Neuron (in vitro differentiated cells): ENCODE data around the gene CRK.

Source experiments
- H2AFZ ChIP-seq: one replicate; pipeline ENCODE4 v1.6.1; 2013; ENCODE audit warnings: low read depth, mild to moderate bottlenecking, inconsistent platforms, low read length, moderate library complexity
- H3K27me3 ChIP-seq: one replicate; pipeline ENCODE4 v1.6.1; 2013; ENCODE audit warnings: low read length; ENCODE audit not compliant: insufficient read depth
- H3K36me3 ChIP-seq: one replicate; pipeline ENCODE4 v1.6.1; 2013; ENCODE audit warnings: low read length; ENCODE audit not compliant: insufficient read depth
- H3K4me1 ChIP-seq: one replicate; pipeline ENCODE4 v1.6.1; 2013; ENCODE audit warnings: low read length; ENCODE audit not compliant: insufficient read depth
- H3K4me3 ChIP-seq: 2 replicates; pipeline ENCODE4 v1.5.1; 2013; ENCODE audit warnings: mild to moderate bottlenecking, low read length, moderate library complexity
- H3K9me3 ChIP-seq: one replicate; pipeline ENCODE4 v1.6.1; 2013; ENCODE audit warnings: low read length

Gene CRK

DNA sequence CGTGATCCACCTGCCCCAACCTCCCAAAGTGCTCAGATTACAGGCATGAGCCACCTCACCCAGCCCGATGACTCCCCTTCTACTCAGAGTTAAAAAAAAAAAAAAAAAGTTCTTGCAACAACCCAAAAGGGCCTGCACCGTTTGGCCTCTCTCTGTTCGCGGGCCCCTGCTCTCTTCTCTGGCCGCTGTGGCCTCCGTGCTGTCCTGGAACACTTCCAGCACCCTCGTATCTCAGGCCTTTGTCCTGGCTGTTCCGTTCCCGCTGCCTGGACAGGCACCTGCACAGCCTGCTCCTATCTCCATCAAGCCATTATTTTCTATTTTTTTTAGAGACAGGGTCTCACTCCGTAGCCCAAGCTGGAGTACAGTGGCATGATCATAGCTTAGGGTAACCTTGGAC lies 25.7 kb upstream of the CRK start:
- H3K27me3 ChIP-seq = no peaks in the 10 kb centered on the region
- H2AFZ ChIP-seq = no peak overlapping the region
- H3K4me3 ChIP-seq = no peak overlapping the region
- H3K36me3 ChIP-seq = peaks cover 28% of the 10 kb centered on the region
- H3K4me1 ChIP-seq = no peaks in the 10 kb centered on the region
- no peaks in the 10 kb centered on the region for H3K9me3 ChIP-seq

DNA sequence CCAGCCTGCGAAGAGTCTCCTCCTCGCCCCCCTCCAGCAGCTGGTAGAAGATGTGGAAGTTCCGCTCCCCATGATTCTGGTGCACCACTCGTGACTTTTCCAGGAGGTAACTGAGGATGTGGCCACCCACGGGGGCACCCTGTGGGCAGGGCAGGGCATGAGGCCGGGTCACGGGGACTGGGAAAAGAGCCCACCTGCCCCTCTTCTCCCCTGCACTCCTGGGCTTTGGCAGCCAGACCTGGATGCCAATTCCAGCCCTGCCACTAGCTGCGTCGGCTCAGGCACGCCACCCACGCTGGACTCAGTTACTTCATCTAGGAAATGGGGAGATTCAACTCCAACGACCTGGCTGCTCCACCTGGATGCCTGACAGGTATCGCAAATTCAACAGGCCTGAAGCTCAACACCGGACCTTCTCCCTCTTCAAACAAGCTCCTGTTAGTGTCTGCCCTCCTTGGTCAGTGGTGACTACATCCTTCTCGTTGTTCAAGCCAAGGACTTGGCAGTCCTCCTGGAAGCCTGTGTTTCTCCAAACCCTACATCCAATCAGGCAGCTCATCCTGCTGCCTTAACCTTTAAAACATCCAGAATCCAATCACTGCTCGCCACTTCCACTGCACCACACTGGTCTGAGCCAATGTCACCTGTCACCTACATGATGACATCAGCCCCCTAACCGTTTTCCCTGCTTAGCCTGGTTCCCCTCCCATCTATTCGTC lies 24.9 kb upstream of the CRK start:
- no peak overlapping the region for H2AFZ ChIP-seq
- no peaks in the 10 kb centered on the region for H3K4me1 ChIP-seq
- no peaks in the 10 kb centered on the region for H3K9me3 ChIP-seq
- H3K36me3 ChIP-seq = peaks cover 28% of the 10 kb centered on the region
- no peak overlapping the region for H3K4me3 ChIP-seq
- no peaks in the 10 kb centered on the region for H3K27me3 ChIP-seq

GRCh38 chr17:1478418-1478817 lies 22.4 kb upstream of the CRK start:
- no peaks in the 10 kb centered on the region for H3K9me3 ChIP-seq
- H3K4me3 ChIP-seq = no peak overlapping the region
- H2AFZ ChIP-seq = no peak overlapping the region
- H3K36me3 ChIP-seq = peaks cover 28% of the 10 kb centered on the region
- no peaks in the 10 kb centered on the region for H3K27me3 ChIP-seq
- no peaks in the 10 kb centered on the region for H3K4me1 ChIP-seq

DNA sequence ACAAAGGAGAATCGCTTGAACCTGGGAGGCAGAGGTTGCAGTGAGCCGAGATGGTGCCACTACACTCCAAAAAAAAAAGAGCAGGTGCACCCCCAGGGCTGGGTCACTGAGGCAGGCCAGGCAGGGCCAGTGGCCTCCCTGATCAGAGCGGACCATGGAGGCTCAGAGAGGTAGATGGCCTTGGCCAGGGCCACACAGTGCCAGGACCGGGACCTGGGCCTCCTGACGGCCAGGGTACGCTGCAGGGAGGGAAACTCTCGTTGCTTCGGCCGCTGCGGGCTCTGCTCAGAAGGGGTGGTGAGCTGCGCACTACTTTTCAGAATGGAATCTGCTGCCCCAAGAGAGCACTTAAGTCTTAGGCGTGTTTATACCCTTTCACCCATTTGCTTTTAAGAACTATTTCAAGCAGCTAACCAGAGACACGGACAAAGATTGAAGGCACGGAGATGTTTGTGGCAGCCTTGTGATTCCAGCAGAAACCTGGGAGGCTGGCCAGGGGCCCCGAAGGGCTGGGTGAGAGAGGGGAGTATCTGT lies 19.4 kb upstream of the CRK start:
- H2AFZ ChIP-seq = no peak overlapping the region
- H3K27me3 ChIP-seq = no peaks in the 10 kb centered on the region
- H3K36me3 ChIP-seq = peaks cover 20% of the 10 kb centered on the region
- no peak overlapping the region for H3K4me3 ChIP-seq
- H3K9me3 ChIP-seq = no peaks in the 10 kb centered on the region
- H3K4me1 ChIP-seq = no peaks in the 10 kb centered on the region

GRCh38 chr17:1474402-1475189 lies 18.6 kb upstream of the CRK start:
- H3K9me3 ChIP-seq = no peaks in the 10 kb centered on the region
- H2AFZ ChIP-seq = no peak overlapping the region
- H3K4me1 ChIP-seq = no peaks in the 10 kb centered on the region
- H3K27me3 ChIP-seq = no peaks in the 10 kb centered on the region
- peaks cover 25% of the 10 kb centered on the region for H3K36me3 ChIP-seq
- H3K4me3 ChIP-seq = no peak overlapping the region

DNA sequence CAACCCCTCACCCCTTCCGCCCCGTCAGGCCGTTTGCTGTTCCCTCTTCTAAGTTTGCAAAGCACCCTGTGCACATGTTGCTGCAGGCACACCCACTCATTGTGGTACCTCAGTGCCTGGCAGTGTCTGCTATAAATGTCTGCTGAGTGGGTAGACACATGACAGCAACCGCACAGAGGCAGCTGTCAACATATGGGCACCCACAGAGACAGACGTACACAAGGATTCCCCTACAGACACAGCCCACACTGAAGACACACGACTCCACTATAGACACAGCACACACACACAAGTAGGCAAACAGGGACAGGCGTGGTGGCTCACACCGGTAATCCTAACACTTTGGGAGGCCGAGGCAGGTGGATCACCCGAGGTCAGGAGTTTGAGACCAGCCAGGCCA lies 17.8 kb upstream of the CRK start:
- Histone ChIP-seq H3K27me3 (no peaks in the 10 kb centered on the region), H3K4me3 (no peak overlapping the region), H3K4me1 (no peaks in the 10 kb centered on the region), H3K9me3 (no peaks in the 10 kb centered on the region), H2AFZ (no peak overlapping the region), H3K36me3 (peaks cover 27% of the 10 kb centered on the region)

GRCh38 chr17:1473170-1473569 lies 17.1 kb upstream of the CRK start:
- Histone ChIP-seq H3K36me3 (peaks cover 25% of the 10 kb centered on the region), H3K4me3 (no peak overlapping the region), H2AFZ (no peak overlapping the region), H3K9me3 (no peaks in the 10 kb centered on the region), H3K27me3 (no peaks in the 10 kb centered on the region), H3K4me1 (no peaks in the 10 kb centered on the region)

DNA sequence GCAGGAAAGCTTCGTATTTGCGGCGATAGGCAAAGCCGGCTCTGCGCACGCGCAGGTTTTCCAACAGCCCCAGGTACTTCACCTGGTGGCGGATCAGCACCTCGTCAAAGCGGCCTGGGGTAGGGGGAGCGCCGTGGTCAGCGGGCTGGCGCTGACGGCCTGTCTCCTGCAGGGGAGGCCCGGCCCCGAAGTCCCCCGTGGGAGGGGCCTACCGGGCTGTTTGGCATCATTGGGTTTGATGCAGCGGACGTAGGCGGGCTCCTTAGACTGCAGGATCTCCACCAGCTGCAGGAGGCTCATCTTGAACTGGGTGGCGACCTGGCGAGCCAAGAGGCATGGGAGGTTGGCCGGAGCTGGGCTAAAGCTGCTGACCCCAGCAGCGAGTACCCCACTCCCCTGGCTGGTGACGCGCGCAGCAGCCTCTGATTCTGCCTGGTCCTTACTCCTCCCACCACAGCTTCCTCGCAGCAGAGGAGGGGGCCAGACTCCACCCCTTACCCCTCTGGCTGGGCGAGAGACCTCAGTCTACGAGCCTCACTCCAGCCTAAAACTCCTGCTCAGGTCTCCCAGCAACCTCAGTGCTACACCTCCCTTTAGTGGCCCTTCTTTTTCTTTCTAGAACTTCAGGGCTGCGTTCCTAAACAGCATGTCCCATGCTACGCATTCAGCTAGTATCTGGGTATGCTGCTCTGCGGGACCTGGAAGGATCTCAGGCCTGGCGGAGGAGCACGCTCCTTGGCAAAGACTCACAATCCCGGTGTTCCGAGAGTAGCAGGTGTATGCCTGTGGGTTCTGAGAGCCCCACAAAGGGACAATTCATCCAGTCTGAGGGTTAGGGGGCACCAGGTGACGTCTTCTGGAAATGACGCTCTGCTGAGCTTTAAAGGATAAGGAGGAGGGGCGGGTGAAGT lies 16.1 kb upstream of the CRK start:
- H2AFZ ChIP-seq = no peak overlapping the region

DNA sequence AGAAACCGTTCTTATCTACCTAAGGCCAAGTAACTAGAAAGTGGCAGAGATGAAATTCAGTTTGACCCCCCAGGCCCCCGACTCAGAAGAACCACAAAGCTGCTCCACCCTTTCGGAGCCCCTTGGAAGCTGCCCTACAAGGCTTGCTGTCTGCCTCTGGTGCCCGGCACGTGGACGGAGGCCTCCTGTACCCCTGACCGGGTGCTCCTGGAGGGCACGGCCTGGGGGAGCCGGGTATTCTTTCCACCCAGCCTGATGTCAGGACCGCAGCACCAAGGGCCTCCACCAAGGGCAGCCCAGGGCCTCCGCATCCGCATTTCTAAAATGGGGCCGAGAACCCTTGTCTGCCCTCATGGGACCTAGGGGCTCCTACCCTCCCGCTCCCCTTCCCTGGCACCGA lies 15.5 kb upstream of the CRK start:
- Histone ChIP-seq H3K4me1 (no peaks in the 10 kb centered on the region), H3K4me3 (no peak overlapping the region), H3K36me3 (peaks cover 20% of the 10 kb centered on the region), H3K9me3 (no peaks in the 10 kb centered on the region), H3K27me3 (no peaks in the 10 kb centered on the region), H2AFZ (no peak overlapping the region)

More for the DNA sequence above, 16.1 kb upstream of the CRK start:
- Histone ChIP-seq H3K9me3 (no peaks in the 10 kb centered on the region), H3K36me3 (peaks cover 21% of the 10 kb centered on the region), H3K4me1 (no peaks in the 10 kb centered on the region), H3K4me3 (no peak overlapping the region), H3K27me3 (no peaks in the 10 kb centered on the region)

DNA sequence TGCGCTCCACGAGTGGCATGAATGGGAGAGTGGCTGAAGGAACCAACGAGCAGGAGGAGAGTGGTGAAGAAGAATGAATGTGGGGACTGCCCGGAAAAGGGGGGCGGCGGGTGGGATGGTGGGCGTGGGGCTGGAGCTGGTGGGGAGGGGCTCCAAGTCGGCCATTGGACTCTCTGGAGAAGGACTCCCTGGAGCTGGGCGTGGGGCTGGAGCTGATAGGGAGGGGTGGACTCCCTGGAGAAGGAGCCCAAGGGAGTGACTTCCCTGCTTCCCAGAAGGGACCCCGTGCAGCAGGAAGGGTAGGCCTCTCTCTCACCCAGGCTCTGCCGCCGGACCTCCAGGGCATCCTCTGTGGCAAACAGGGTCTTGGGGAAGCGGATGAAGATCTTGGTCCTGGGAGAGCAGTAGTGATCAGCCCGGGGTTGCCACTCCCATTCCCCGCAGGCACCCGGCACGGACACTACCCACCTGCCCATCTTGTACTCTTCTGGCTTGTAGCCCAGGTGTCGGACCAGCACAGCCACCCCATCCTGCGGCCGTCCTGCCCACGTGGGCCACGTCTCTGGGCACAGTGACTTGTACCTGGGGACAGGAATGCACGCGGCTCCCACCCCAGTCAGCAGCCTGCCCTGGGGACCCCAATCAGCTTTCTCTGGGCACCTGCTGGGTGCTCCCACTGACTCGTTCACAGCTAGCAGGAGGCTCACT lies 14.9 kb upstream of the CRK start:
- Histone ChIP-seq H3K27me3 (no peaks in the 10 kb centered on the region), H3K36me3 (peaks cover 23% of the 10 kb centered on the region), H3K4me1 (no peaks in the 10 kb centered on the region), H3K4me3 (no peak overlapping the region), H2AFZ (no peak overlapping the region), H3K9me3 (no peaks in the 10 kb centered on the region)

- Histone ChIP-seq H3K4me3 (no peak overlapping the region), H3K4me1 (no peaks in the 10 kb centered on the region), H3K36me3 (peaks cover 25% of the 10 kb centered on the region), H3K9me3 (no peaks in the 10 kb centered on the region), H3K27me3 (no peaks in the 10 kb centered on the region), H2AFZ (no peak overlapping the region)
These were observed 14.2 kb upstream of the CRK start for GRCh38 chr17:1470071-1470754.

DNA sequence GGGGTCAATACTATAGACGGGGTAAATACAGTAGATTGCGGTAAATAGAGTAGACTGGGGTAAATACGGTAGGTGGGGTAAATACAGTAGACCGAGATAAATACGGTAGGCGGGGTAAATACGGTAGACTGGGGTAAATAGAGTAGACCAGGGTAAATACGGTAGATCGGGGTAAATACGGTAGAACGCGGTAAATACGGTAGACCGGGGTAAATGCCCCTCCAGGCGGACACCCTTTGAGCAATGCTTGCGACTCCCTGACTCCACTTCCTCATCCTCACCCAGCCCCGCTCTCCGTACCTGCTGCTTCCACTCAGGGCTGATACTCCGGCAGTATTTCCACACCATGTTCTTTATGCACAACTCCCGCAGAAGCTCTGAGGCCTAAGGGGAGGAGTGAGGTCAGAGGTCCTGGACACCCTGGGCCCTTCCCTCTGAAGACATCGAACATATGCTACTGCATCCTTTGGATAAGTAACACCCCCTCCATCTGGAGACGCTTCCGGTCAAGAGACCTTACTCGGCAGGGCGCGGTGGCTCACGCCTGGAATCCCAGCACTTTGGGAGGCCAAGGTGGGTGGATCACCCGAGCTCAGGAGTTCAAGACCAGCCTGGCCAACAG lies 13.3 kb upstream of the CRK start:
- Histone ChIP-seq H3K4me3 (no peak overlapping the region), H2AFZ (no peak overlapping the region), H3K4me1 (no peaks in the 10 kb centered on the region), H3K36me3 (peaks cover 25% of the 10 kb centered on the region), H3K9me3 (no peaks in the 10 kb centered on the region), H3K27me3 (no peaks in the 10 kb centered on the region)
